Subcutaneous abdominal adipose tissue (tissue), 5 donors: ENCODE results near the gene LCNL1.

Experiments
- H3K27ac ChIP-seq: one replicate; pipeline ENCODE4 v1.7.0; 2013; ENCODE audit warnings: low read depth, mild to moderate bottlenecking, inconsistent platforms, low read length, moderate library complexity
- H3K27me3 ChIP-seq, 5 donors: one replicate each; pipeline ENCODE4 v1.7.0; 2013; ENCODE audit warnings: low read length in 5 of 5, inconsistent platforms in 1 of 5; ENCODE audit not compliant: control insufficient read depth in 5 of 5, insufficient read depth in 4 of 5
- H3K36me3 ChIP-seq, 5 donors: one replicate each; pipeline ENCODE4 v1.7.0; 2013; ENCODE audit warnings: low read length in 5 of 5; ENCODE audit not compliant: control insufficient read depth in 5 of 5, insufficient read depth in 5 of 5
- H3K4me1 ChIP-seq, 5 donors: one replicate each; pipeline ENCODE4 v1.7.0; 2013; ENCODE audit warnings: low read length in 5 of 5, mild to moderate bottlenecking in 3 of 5, moderate library complexity in 1 of 5; ENCODE audit not compliant: control insufficient read depth in 5 of 5, insufficient read depth in 5 of 5
- H3K4me3 ChIP-seq, 5 donors: one replicate each; pipeline ENCODE4 v1.7.0; 2013; ENCODE audit warnings: low read length in 5 of 5, low read depth in 1 of 5
- H3K9ac ChIP-seq, 5 donors: one replicate each; pipeline ENCODE4 v1.7.0; 2013; ENCODE audit warnings: low read length in 5 of 5, mild to moderate bottlenecking in 4 of 5, moderate library complexity in 3 of 5
- H3K9me3 ChIP-seq, 5 donors: one replicate each; pipeline ENCODE4 v1.7.0; 2013; ENCODE audit warnings: low read length in 5 of 5; ENCODE audit not compliant: control insufficient read depth in 5 of 5
- donor health status: healthy.
- donor health status: healthy.
- donor health status: healthy.
- donor health status: healthy.
- donor health status: healthy.

Gene LCNL1

GRCh38 chr9:136982232-136983051 lies at the start of gene LCNL1:
TSS of gene LCNL1 (plus strand) at chr9:136982993. CDS start at chr9:136983587, 594 bp downstream.
- Histone ChIP-seq H3K9ac (peak within 1 kb of the TSS in 1 of 5 donors; percentile 20), H3K27ac (no peak within 1 kb of the TSS), H3K4me1 (peaks cover 0 to 46% (median 24%) of the 10 kb centered on the region in 5 donors), H3K4me3 (no peak within 1 kb of the TSS), H3K36me3 (no peaks in the 10 kb centered on the region), H3K27me3 (peaks cover 10 to 40% (median 21%) of the 10 kb centered on the region in 5 donors), H3K9me3 (no peaks in the 10 kb centered on the region)

- H3K9ac ChIP-seq = no peak overlapping the region
Measured at GRCh38 chr9:136934277-136934676, 48.5 kb upstream of the LCNL1 start.

GRCh38 chr9:136935651-136936050 lies 47.1 kb upstream of the LCNL1 start:
- Histone ChIP-seq H3K9ac (no peak overlapping the region), H3K9me3 (peaks cover 0 to 3% (median 0%) of the 10 kb centered on the region in 5 donors), H3K27me3 (no peaks in the 10 kb centered on the region), H3K4me3 (no peak overlapping the region), H3K36me3 (peaks cover 0 to 21% (median 15%) of the 10 kb centered on the region in 5 donors), H3K27ac (no peak overlapping the region), H3K4me1 (peaks cover 3 to 37% (median 26%) of the 10 kb centered on the region in 5 donors)

More at GRCh38 chr9:136934277-136934676, 48.5 kb upstream of the LCNL1 start:
- no peak overlapping the region for H3K27ac ChIP-seq
- H3K27me3 ChIP-seq = no peaks in the 10 kb centered on the region
- peaks cover 0 to 3% (median 0%) of the 10 kb centered on the region in 5 donors for H3K9me3 ChIP-seq
- H3K36me3 ChIP-seq = peaks cover 0 to 8% (median 2%) of the 10 kb centered on the region in 5 donors
- H3K4me1 ChIP-seq = peaks cover 0 to 23% (median 13%) of the 10 kb centered on the region in 5 donors
- H3K4me3 ChIP-seq = no peak overlapping the region

GRCh38 chr9:136936645-136937170 lies 46.1 kb upstream of the LCNL1 start:
- Histone ChIP-seq H3K27me3 (no peaks in the 10 kb centered on the region), H3K9ac (no peak overlapping the region), H3K9me3 (peaks cover 0 to 3% (median 0%) of the 10 kb centered on the region in 5 donors), H3K27ac (no peak overlapping the region), H3K4me1 (peaks cover 3 to 46% (median 28%) of the 10 kb centered on the region in 5 donors), H3K36me3 (peaks cover 0 to 32% (median 26%) of the 10 kb centered on the region in 5 donors), H3K4me3 (no peak overlapping the region)

- Histone ChIP-seq H3K27ac (no peak overlapping the region), H3K4me1 (peaks cover 3 to 50% (median 29%) of the 10 kb centered on the region in 5 donors), H3K4me3 (no peak overlapping the region), H3K9me3 (peaks cover 0 to 3% (median 0%) of the 10 kb centered on the region in 5 donors), H3K9ac (no peak overlapping the region), H3K36me3 (peaks cover 0 to 39% (median 33%) of the 10 kb centered on the region in 5 donors), H3K27me3 (no peaks in the 10 kb centered on the region)
Measured at GRCh38 chr9:136937186-136938001, 45.4 kb upstream of the LCNL1 start.

GRCh38 chr9:136939431-136939995 lies 43.3 kb upstream of the LCNL1 start:
- Histone ChIP-seq H3K9me3 (peaks cover 0 to 3% (median 0%) of the 10 kb centered on the region in 5 donors), H3K36me3 (peaks cover 0 to 47% (median 39%) of the 10 kb centered on the region in 5 donors), H3K9ac (no peak overlapping the region), H3K27me3 (no peaks in the 10 kb centered on the region), H3K4me3 (no peak overlapping the region), H3K27ac (peak overlapping the region; percentile 46), H3K4me1 (peaks cover 5 to 65% (median 43%) of the 10 kb centered on the region in 5 donors)

- Histone ChIP-seq H3K27ac (peak overlapping the region; percentile 30), H3K27me3 (no peaks in the 10 kb centered on the region), H3K9me3 (peaks cover 0 to 3% (median 0%) of the 10 kb centered on the region in 5 donors), H3K36me3 (peaks cover 0 to 47% (median 39%) of the 10 kb centered on the region in 5 donors), H3K9ac (no peak overlapping the region), H3K4me1 (peaks cover 5 to 69% (median 46%) of the 10 kb centered on the region in 5 donors), H3K4me3 (no peak overlapping the region)
Measured at GRCh38 chr9:136939996-136940525, 42.7 kb upstream of the LCNL1 start.

GRCh38 chr9:136940526-136941230 lies 42.1 kb upstream of the LCNL1 start:
- H3K36me3 ChIP-seq = peaks cover 0 to 47% (median 39%) of the 10 kb centered on the region in 5 donors
- H3K9ac ChIP-seq = no peak overlapping the region

More at GRCh38 chr9:136940526-136941230, 42.1 kb upstream of the LCNL1 start:
- H3K4me3 ChIP-seq = no peak overlapping the region
- H3K27ac ChIP-seq = peak overlapping the region; percentile 30
- H3K9me3 ChIP-seq = peaks cover 0 to 3% (median 0%) of the 10 kb centered on the region in 5 donors
- H3K27me3 ChIP-seq = no peaks in the 10 kb centered on the region
- peaks cover 5 to 70% (median 46%) of the 10 kb centered on the region in 5 donors for H3K4me1 ChIP-seq
